ENCODE data around the gene MYL3.

MYL3 gene

GRCh38 chr3:46900356-46900755 is 37.1 kb upstream of the MYL3 start:
- Histone ChIP-seq H3K79me2 (ENCODE audit: insufficient read depth, low read depth) (no peaks in the 10 kb centered on the region), H3K9ac (no peak overlapping the region), H3K4me3 (IDR thresholded peaks at IDR 0.05; ENCODE audit: insufficient read depth, low read depth, low read length) (no peak overlapping the region), H3K4me2 (no peak overlapping the region), H3K27ac (no peak overlapping the region), H3K4me1 (ENCODE audit: low read depth, poor library complexity, severe bottlenecking) (no peaks in the 10 kb centered on the region), H4K20me1 (ENCODE audit: insufficient read depth) (no peaks in the 10 kb centered on the region), H3K27me3 (ENCODE audit: insufficient read depth, low read depth) (no peaks in the 10 kb centered on the region), H3K36me3 (ENCODE audit: insufficient read depth) (no peaks in the 10 kb centered on the region), H2AFZ (ENCODE audit: low read depth) (no peak overlapping the region)
- TF ChIP-seq CTCF (conservative IDR thresholded peaks at IDR 0.05; ENCODE audit: low read depth, low read length): no peak

GRCh38 chr3:46900007-46900292 is 36.7 kb upstream of the MYL3 start:
- Histone ChIP-seq H3K9ac (no peak overlapping the region), H3K27me3 (ENCODE audit: insufficient read depth, low read depth) (no peaks in the 10 kb centered on the region), H3K4me2 (no peak overlapping the region), H3K4me3 (IDR thresholded peaks at IDR 0.05; ENCODE audit: insufficient read depth, low read depth, low read length) (no peak overlapping the region), H3K79me2 (ENCODE audit: insufficient read depth, low read depth) (no peaks in the 10 kb centered on the region), H4K20me1 (ENCODE audit: insufficient read depth) (no peaks in the 10 kb centered on the region), H3K36me3 (ENCODE audit: insufficient read depth) (no peaks in the 10 kb centered on the region), H3K27ac (no peak overlapping the region), H2AFZ (ENCODE audit: low read depth) (no peak overlapping the region), H3K4me1 (ENCODE audit: low read depth, poor library complexity, severe bottlenecking) (no peaks in the 10 kb centered on the region)
- TF ChIP-seq CTCF (conservative IDR thresholded peaks at IDR 0.05; ENCODE audit: low read depth, low read length): no peak

- Histone ChIP-seq H3K79me2 (ENCODE audit: insufficient read depth, low read depth) (no peaks in the 10 kb centered on the region), H2AFZ (ENCODE audit: low read depth) (no peak overlapping the region), H3K4me1 (ENCODE audit: low read depth, poor library complexity, severe bottlenecking) (no peaks in the 10 kb centered on the region), H4K20me1 (ENCODE audit: insufficient read depth) (no peaks in the 10 kb centered on the region), H3K9ac (no peak overlapping the region), H3K27me3 (ENCODE audit: insufficient read depth, low read depth) (no peaks in the 10 kb centered on the region), H3K27ac (no peak overlapping the region), H3K4me2 (no peak overlapping the region), H3K4me3 (IDR thresholded peaks at IDR 0.05; ENCODE audit: insufficient read depth, low read depth, low read length) (no peak overlapping the region), H3K36me3 (ENCODE audit: insufficient read depth) (no peaks in the 10 kb centered on the region)
- TF ChIP-seq CTCF (conservative IDR thresholded peaks at IDR 0.05; ENCODE audit: low read depth, low read length): no peak
Measured at GRCh38 chr3:46899151-46900006, 36.1 kb upstream of the MYL3 start.

- Histone ChIP-seq H3K27ac (no peak overlapping the region), H3K36me3 (ENCODE audit: insufficient read depth) (no peaks in the 10 kb centered on the region), H3K4me2 (no peak overlapping the region), H2AFZ (ENCODE audit: low read depth) (no peak overlapping the region), H4K20me1 (ENCODE audit: insufficient read depth) (no peaks in the 10 kb centered on the region), H3K79me2 (ENCODE audit: insufficient read depth, low read depth) (no peaks in the 10 kb centered on the region), H3K27me3 (ENCODE audit: insufficient read depth, low read depth) (no peaks in the 10 kb centered on the region), H3K4me3 (IDR thresholded peaks at IDR 0.05; ENCODE audit: insufficient read depth, low read depth, low read length) (no peak overlapping the region), H3K4me1 (ENCODE audit: low read depth, poor library complexity, severe bottlenecking) (no peaks in the 10 kb centered on the region), H3K9ac (no peak overlapping the region)
- TF ChIP-seq CTCF (conservative IDR thresholded peaks at IDR 0.05; ENCODE audit: low read depth, low read length): no peak
Measured at GRCh38 chr3:46898321-46899150, 35.3 kb upstream of the MYL3 start.

Data from KMS-11 (cell line).